Putamen (tissue), 1 donor: ENCODE measurements around the gene MTIF3.

Experiments
- DNase-seq: peaks from one replicate; pipeline ENCODE4 v3.0.0-alpha.2; 2016; ENCODE audit warnings: low spot score

MTIF3 gene

GRCh38 chr13:27455331-27455855 lies 5.0 kb upstream of the MTIF3 start:
- DNase-seq, result no peak

- DNase-seq, result peak; percentile 3
Observed at GRCh38 chr13:27450921-27451471, 632 bp upstream of the MTIF3 start.

GRCh38 chr13:27449081-27449603 lies 1.2 kb downstream of the MTIF3 start:
- DNase-seq, result no peak

- DNase-seq, result no peak
Observed at GRCh38 chr13:27448308-27448707, 2.1 kb downstream of the MTIF3 start.

GRCh38 chr13:27446986-27447583 lies 3.3 kb downstream of the MTIF3 start:
- DNase-seq, result no peak

GRCh38 chr13:27442797-27443196 lies 7.6 kb downstream of the MTIF3 start:
- no peak for DNase-seq

GRCh38 chr13:27442071-27442647 lies 8.2 kb downstream of the MTIF3 start:
- DNase-seq, result no peak

- no peak for DNase-seq
Observed at GRCh38 chr13:27440408-27440807, 10.0 kb downstream of the MTIF3 start.

- no peak for DNase-seq
Observed at GRCh38 chr13:27437126-27437525, 13.2 kb downstream of the MTIF3 start.

GRCh38 chr13:27432611-27433210 lies 17.7 kb downstream of the MTIF3 start:
- no peak for DNase-seq

- DNase-seq, result no peak
Observed at GRCh38 chr13:27432180-27432579, 18.2 kb downstream of the MTIF3 start.

- no peak for DNase-seq
Observed at GRCh38 chr13:27428160-27428559, 22.2 kb downstream of the MTIF3 start.

GRCh38 chr13:27427641-27428040 lies 22.7 kb downstream of the MTIF3 start:
- DNase-seq, result no peak

- DNase-seq, result no peak
Observed at GRCh38 chr13:27425918-27426630, 24.3 kb downstream of the MTIF3 start.

GRCh38 chr13:27425158-27425917 lies 25.0 kb downstream of the MTIF3 start:
- no peak for DNase-seq

- peak; percentile 90 for DNase-seq
Observed at GRCh38 chr13:27424246-27425157, 25.9 kb downstream of the MTIF3 start, which contains the start of gene GTF3A. Gene GTF3A (plus strand): TSS chr13:27424619.

GRCh38 chr13:27423333-27423732 lies 27.0 kb downstream of the MTIF3 start:
- no peak for DNase-seq

GRCh38 chr13:27421101-27421871 lies 29.1 kb downstream of the MTIF3 start:
- no peak for DNase-seq

- no peak for DNase-seq
Observed at GRCh38 chr13:27419328-27419727, 31.0 kb downstream of the MTIF3 start.

GRCh38 chr13:27415116-27415515 lies 35.2 kb downstream of the MTIF3 start:
- DNase-seq, result no peak
